Measurements from ENCODE around the gene UGT1A3. TPM values are rescaled to one million over a fixed set of nuclear protein-coding genes. Genes with fewer than 3 reads are reported as not detected.

Gene UGT1A3
- polyA plus RNA-seq, 1 donor (not counting 4 experiments of a cell fraction or from before 2014, with no cell fraction given), result 3.2 TPM

DNA sequence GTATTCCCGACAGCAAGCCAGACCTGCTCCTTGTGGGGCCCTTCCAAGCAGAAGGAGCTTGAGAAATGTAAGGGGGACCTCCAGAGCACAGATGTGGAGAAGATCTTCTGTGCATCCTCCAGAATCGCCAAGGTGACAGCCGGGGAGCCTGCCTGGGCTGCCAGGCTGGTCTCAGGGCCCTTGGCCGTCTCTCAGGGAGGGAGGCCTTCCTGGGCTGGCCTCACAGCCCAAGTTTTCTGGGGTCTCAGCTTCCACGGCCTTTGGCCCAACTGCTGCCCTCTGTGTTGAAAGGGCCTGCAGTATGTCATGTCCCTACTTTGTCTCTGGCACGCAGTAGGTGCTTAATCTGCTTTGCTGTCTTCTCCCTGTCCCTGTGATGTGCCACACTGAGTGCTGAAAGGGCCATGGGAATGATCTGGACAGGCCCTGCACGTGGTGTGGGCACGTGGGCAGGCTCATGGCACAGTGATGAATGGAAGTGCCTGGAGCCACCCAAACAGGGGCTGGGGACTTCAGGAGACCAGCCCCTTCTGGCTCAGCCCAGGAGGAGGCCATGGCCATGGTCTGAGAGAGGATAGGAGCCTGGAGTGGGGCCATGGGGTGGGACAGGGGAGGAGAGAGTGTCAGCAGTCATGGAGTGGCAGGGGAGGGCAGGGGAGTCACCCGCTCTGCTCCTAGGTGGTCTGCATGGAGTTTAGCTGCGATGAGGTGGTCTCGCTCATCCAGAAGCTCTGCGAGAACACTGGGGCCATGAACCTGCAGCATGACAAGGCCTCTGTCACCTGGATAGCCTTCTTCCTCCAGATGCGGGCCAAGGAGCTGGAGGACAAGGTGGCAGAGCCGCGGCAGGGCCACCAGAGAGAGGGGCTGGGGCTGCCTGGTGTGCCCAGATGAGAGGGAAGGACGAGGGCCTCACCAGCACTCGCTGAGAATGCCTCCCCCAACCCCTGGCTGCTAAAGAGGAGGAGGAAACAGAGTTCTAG lies 90.1 kb downstream of the UGT1A3 start:
- Histone ChIP-seq H3K27me3 (ENCODE audit: control insufficient read depth, extremely low read depth, insufficient read depth, low read length) (peaks cover 5% of the 10 kb centered on the region), H3K9ac (ENCODE audit: control insufficient read depth, extremely low read depth, insufficient read depth, low read length) (no peak overlapping the region), H3K9me1 (ENCODE audit: control insufficient read depth, extremely low read depth, insufficient read depth, low read length) (no peaks in the 10 kb centered on the region), H3K4me2 (ENCODE audit: control insufficient read depth, extremely low read depth, insufficient read depth, low read depth, low read length) (no peak overlapping the region), H3K36me3 (ENCODE audit: control insufficient read depth in 2 of 2, extremely low read depth in 1 of 2, insufficient read depth in 2 of 2, low read length in 2 of 2) (no peaks in the 10 kb centered on the region), H3K4me3 (ENCODE audit: control insufficient read depth in 2 of 3, extremely low read depth in 1 of 3, insufficient read depth in 2 of 3, low read depth in 1 of 3, low read length in 3 of 3) (no peak overlapping the region), H2AFZ (ENCODE audit: control insufficient read depth, low read length) (no peak overlapping the region), H3K27ac (ENCODE audit: control insufficient read depth, insufficient read depth, low read length) (no peak overlapping the region), H3K9me3 (ENCODE audit: control insufficient read depth, low read depth, low read length) (no peaks in the 10 kb centered on the region), H3K4me1 (ENCODE audit: control insufficient read depth, extremely low read depth, insufficient read depth, low read length) (no peaks in the 10 kb centered on the region), H4K20me1 (ENCODE audit: control insufficient read depth, extremely low read depth, insufficient read depth, low read length) (no peaks in the 10 kb centered on the region), H3K79me2 (ENCODE audit: control insufficient read depth, insufficient read depth, low read length) (no peaks in the 10 kb centered on the region)
- TF ChIP-seq, protein P1, sequence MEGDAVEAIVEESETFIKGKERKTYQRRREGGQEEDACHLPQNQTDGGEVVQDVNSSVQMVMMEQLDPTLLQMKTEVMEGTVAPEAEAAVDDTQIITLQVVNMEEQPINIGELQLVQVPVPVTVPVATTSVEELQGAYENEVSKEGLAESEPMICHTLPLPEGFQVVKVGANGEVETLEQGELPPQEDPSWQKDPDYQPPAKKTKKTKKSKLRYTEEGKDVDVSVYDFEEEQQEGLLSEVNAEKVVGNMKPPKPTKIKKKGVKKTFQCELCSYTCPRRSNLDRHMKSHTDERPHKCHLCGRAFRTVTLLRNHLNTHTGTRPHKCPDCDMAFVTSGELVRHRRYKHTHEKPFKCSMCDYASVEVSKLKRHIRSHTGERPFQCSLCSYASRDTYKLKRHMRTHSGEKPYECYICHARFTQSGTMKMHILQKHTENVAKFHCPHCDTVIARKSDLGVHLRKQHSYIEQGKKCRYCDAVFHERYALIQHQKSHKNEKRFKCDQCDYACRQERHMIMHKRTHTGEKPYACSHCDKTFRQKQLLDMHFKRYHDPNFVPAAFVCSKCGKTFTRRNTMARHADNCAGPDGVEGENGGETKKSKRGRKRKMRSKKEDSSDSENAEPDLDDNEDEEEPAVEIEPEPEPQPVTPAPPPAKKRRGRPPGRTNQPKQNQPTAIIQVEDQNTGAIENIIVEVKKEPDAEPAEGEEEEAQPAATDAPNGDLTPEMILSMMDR (optimal IDR thresholded peaks at IDR 0.05 in 1 of 3, IDR thresholded peaks at IDR 0.05 in 1 of 3, conservative IDR thresholded peaks at IDR 0.05 in 1 of 3; ENCODE audit: extremely low read depth in 1 of 3, insufficient read depth in 2 of 3, low read length in 3 of 3), result no peak
- no peak for TF ChIP-seq EZH2 (IDR thresholded peaks at IDR 0.05; ENCODE audit: low read length)
- dilution Hi-C loops (cut with MboI; ENCODE audit: extremely low pct_ligation_motif_present, low sequenced_read_pairs), result no loop called here
- DNase-seq (ENCODE audit: low read depth, low spot score) (no peak), FAIRE-seq (no peak)

DNA sequence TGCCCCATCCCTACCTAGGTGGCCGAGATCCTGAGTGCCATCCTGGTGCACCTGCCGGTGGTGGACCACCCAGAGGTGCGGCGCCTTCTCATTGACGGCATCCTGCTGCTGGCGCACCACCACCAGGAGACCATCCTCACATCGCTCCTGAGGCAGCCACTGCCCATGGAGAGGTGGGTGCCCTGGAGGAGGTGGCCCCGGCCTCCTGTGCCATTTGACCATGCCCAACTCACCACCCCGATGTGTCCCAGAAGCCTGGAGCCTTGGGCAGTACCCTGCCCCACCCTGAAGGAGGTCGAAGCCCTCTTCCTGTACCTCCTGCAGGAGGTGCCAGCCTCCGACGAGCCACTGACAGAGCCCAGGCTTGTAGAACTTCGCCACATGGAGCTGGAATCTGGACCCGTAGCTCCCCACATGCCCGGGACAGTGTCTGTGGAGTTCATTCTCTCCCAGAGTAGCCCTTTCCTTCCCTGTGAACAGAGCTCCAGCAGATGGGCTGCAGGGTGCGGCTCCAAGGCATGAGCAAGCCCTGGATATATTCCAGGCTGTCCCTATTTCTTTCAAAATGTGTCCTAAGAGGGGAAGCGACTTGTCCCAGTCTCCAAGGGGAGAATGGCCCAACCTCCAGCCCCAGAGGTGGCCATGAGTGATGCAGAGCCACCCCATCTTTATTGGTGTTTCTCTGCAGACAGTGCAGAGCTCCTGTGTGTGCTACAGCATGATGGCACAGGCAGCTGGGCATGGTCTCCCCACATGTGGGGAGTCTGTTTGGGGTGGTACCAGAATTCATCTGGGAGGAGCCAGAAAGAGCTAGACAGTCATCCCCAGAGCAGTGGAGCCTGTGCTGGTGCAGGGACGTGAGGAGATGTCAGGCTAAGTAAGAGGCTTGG lies 91.3 kb downstream of the UGT1A3 start:
- Histone ChIP-seq H3K27me3 (ENCODE audit: control insufficient read depth, extremely low read depth, insufficient read depth, low read length) (peaks cover 5% of the 10 kb centered on the region), H2AFZ (ENCODE audit: control insufficient read depth, low read length) (no peak overlapping the region), H3K9ac (ENCODE audit: control insufficient read depth, extremely low read depth, insufficient read depth, low read length) (no peak overlapping the region), H4K20me1 (ENCODE audit: control insufficient read depth, extremely low read depth, insufficient read depth, low read length) (no peaks in the 10 kb centered on the region), H3K4me3 (ENCODE audit: control insufficient read depth in 2 of 3, extremely low read depth in 1 of 3, insufficient read depth in 2 of 3, low read depth in 1 of 3, low read length in 3 of 3) (no peak overlapping the region), H3K79me2 (ENCODE audit: control insufficient read depth, insufficient read depth, low read length) (no peaks in the 10 kb centered on the region), H3K9me1 (ENCODE audit: control insufficient read depth, extremely low read depth, insufficient read depth, low read length) (no peaks in the 10 kb centered on the region), H3K4me1 (ENCODE audit: control insufficient read depth, extremely low read depth, insufficient read depth, low read length) (no peaks in the 10 kb centered on the region), H3K9me3 (ENCODE audit: control insufficient read depth, low read depth, low read length) (no peaks in the 10 kb centered on the region), H3K27ac (ENCODE audit: control insufficient read depth, insufficient read depth, low read length) (no peak overlapping the region), H3K4me2 (ENCODE audit: control insufficient read depth, extremely low read depth, insufficient read depth, low read depth, low read length) (no peak overlapping the region), H3K36me3 (ENCODE audit: control insufficient read depth in 2 of 2, extremely low read depth in 1 of 2, insufficient read depth in 2 of 2, low read length in 2 of 2) (no peaks in the 10 kb centered on the region)
- FAIRE-seq (no peak), DNase-seq (ENCODE audit: low read depth, low spot score) (no peak)
- dilution Hi-C loops (cut with MboI; ENCODE audit: extremely low pct_ligation_motif_present, low sequenced_read_pairs), result no loop called here
- no peak for TF ChIP-seq EZH2 (IDR thresholded peaks at IDR 0.05; ENCODE audit: low read length)
- TF ChIP-seq, protein P1 (optimal IDR thresholded peaks at IDR 0.05 in 1 of 3, IDR thresholded peaks at IDR 0.05 in 1 of 3, conservative IDR thresholded peaks at IDR 0.05 in 1 of 3; ENCODE audit: extremely low read depth in 1 of 3, insufficient read depth in 2 of 3, low read length in 3 of 3), result no peak
